ENCODE data around the gene MARCHF11.

MARCHF11 gene

GRCh38 chr5:16159636-16160035, 20.0 kb downstream of the MARCHF11 start:
- TF ChIP-seq CTCF (conservative IDR thresholded peaks at IDR 0.05; ENCODE audit: low read depth, low read length): no peak

GRCh38 chr5:16156152-16156551, 23.4 kb downstream of the MARCHF11 start:
- Histone ChIP-seq H3K79me2 (ENCODE audit: insufficient read depth, low read depth) (no peaks in the 10 kb centered on the region), H4K20me1 (ENCODE audit: insufficient read depth) (no peaks in the 10 kb centered on the region), H3K4me1 (ENCODE audit: low read depth, poor library complexity, severe bottlenecking) (no peaks in the 10 kb centered on the region), H3K4me2 (no peak overlapping the region), H3K27ac (no peak overlapping the region), H3K4me3 (IDR thresholded peaks at IDR 0.05; ENCODE audit: insufficient read depth, low read depth, low read length) (no peak overlapping the region), H3K36me3 (ENCODE audit: insufficient read depth) (no peaks in the 10 kb centered on the region), H2AFZ (ENCODE audit: low read depth) (no peak overlapping the region), H3K27me3 (ENCODE audit: insufficient read depth, low read depth) (no peaks in the 10 kb centered on the region), H3K9ac (no peak overlapping the region)
- TF ChIP-seq CTCF (conservative IDR thresholded peaks at IDR 0.05; ENCODE audit: low read depth, low read length): no peak

More at GRCh38 chr5:16159636-16160035, 20.0 kb downstream of the MARCHF11 start:
- no peak overlapping the region for H3K4me3 ChIP-seq (IDR thresholded peaks at IDR 0.05; ENCODE audit: insufficient read depth, low read depth, low read length)
- no peaks in the 10 kb centered on the region for H3K4me1 ChIP-seq (ENCODE audit: low read depth, poor library complexity, severe bottlenecking)
- H3K36me3 ChIP-seq (ENCODE audit: insufficient read depth): no peaks in the 10 kb centered on the region
- H3K79me2 ChIP-seq (ENCODE audit: insufficient read depth, low read depth): no peaks in the 10 kb centered on the region
- no peak overlapping the region for H3K9ac ChIP-seq
- no peaks in the 10 kb centered on the region for H4K20me1 ChIP-seq (ENCODE audit: insufficient read depth)
- H3K4me2 ChIP-seq: no peak overlapping the region
- no peaks in the 10 kb centered on the region for H3K27me3 ChIP-seq (ENCODE audit: insufficient read depth, low read depth)
- H2AFZ ChIP-seq (ENCODE audit: low read depth): no peak overlapping the region
- no peak overlapping the region for H3K27ac ChIP-seq

GRCh38 chr5:16152601-16153568, 26.7 kb downstream of the MARCHF11 start:
- H4K20me1 ChIP-seq (ENCODE audit: insufficient read depth): no peaks in the 10 kb centered on the region
- no peaks in the 10 kb centered on the region for H3K27me3 ChIP-seq (ENCODE audit: insufficient read depth, low read depth)
- H3K4me2 ChIP-seq: no peak overlapping the region
- no peak for TF ChIP-seq CTCF (conservative IDR thresholded peaks at IDR 0.05; ENCODE audit: low read depth, low read length)
- H3K36me3 ChIP-seq (ENCODE audit: insufficient read depth): no peaks in the 10 kb centered on the region
- no peak overlapping the region for H2AFZ ChIP-seq (ENCODE audit: low read depth)
- no peak overlapping the region for H3K27ac ChIP-seq
- H3K79me2 ChIP-seq (ENCODE audit: insufficient read depth, low read depth): no peaks in the 10 kb centered on the region
- no peaks in the 10 kb centered on the region for H3K4me1 ChIP-seq (ENCODE audit: low read depth, poor library complexity, severe bottlenecking)
- no peak overlapping the region for H3K9ac ChIP-seq
- H3K4me3 ChIP-seq (IDR thresholded peaks at IDR 0.05; ENCODE audit: insufficient read depth, low read depth, low read length): no peak overlapping the region

- Histone ChIP-seq H3K4me2 (no peak overlapping the region), H2AFZ (ENCODE audit: low read depth) (no peak overlapping the region), H3K79me2 (ENCODE audit: insufficient read depth, low read depth) (no peaks in the 10 kb centered on the region), H3K9ac (no peak overlapping the region), H3K4me1 (ENCODE audit: low read depth, poor library complexity, severe bottlenecking) (no peaks in the 10 kb centered on the region), H3K4me3 (IDR thresholded peaks at IDR 0.05; ENCODE audit: insufficient read depth, low read depth, low read length) (no peak overlapping the region), H3K27ac (no peak overlapping the region), H3K36me3 (ENCODE audit: insufficient read depth) (no peaks in the 10 kb centered on the region), H3K27me3 (ENCODE audit: insufficient read depth, low read depth) (no peaks in the 10 kb centered on the region), H4K20me1 (ENCODE audit: insufficient read depth) (no peaks in the 10 kb centered on the region)
- TF ChIP-seq CTCF (conservative IDR thresholded peaks at IDR 0.05; ENCODE audit: low read depth, low read length): no peak
Observed at GRCh38 chr5:16149621-16150020, 30.0 kb downstream of the MARCHF11 start.

Data from KMS-11 (cell line).